A673 (cell line): Measurements from ENCODE around the gene CFAP92. TPM values are rescaled to one million over a fixed set of nuclear protein-coding genes. Genes with fewer than 3 reads are reported as not detected.

Source experiments
- BruUV-seq: library from RNA; stranded (reverse); fragments of 400-500 nt; replicated peaks from 2 replicates; lab custom pipeline; 2021; lab: Mats Ljungman, UMichigan
- CTCF ChIA-PET: fragments of 300-600 bp; sonication (Branson Sonifier 250); formaldehyde crosslinking; loops from one replicate; lab custom pipeline; 2022; ENCODE audit warnings: antibody characterized with exemption; lab: Charles Lee
- POLR2A ChIA-PET: fragments of 300-600 bp; sonication (Branson Sonifier 250); formaldehyde crosslinking; loops from one replicate; lab custom pipeline; 2022; ENCODE audit warnings: antibody characterized with exemption; ENCODE audit not compliant: low non-redundant PET; lab: Charles Lee
- DNase-seq: peaks from one replicate; pipeline ENCODE4 v3.0.0-alpha.2; 2015; ENCODE audit warnings: low spot score
- H3K27ac ChIP-seq: fragments of 200-600 bp; sonication (generic); 2 replicates; pipeline ENCODE4 v1.5.1; 2016; ENCODE audit warnings: mixed run types, low read depth, mild to moderate bottlenecking, mixed read lengths, antibody characterized with exemption, low read length; ENCODE audit not compliant: poor library complexity, severe bottlenecking
- H3K27me3 ChIP-seq: fragments of 200-600 bp; sonication (generic); replicated peaks from 2 replicates; pipeline ENCODE4 v1.6.1; 2017; ENCODE audit warnings: mixed run types, low read depth, mild to moderate bottlenecking, mixed read lengths, antibody characterized with exemption, low read length; ENCODE audit not compliant: insufficient read depth, poor library complexity
- H3K36me3 ChIP-seq: fragments of 200-600 bp; sonication (generic); 2 replicates; pipeline ENCODE4 v1.6.1; 2016; ENCODE audit warnings: mixed run types, mild to moderate bottlenecking, mixed read lengths, antibody characterized with exemption, low read length; ENCODE audit not compliant: insufficient read depth, poor library complexity, severe bottlenecking
- H3K4me1 ChIP-seq: fragments of 200-600 bp; sonication (generic); 2 replicates; pipeline ENCODE4 v1.6.1; 2017; ENCODE audit warnings: mixed run types, mild to moderate bottlenecking, mixed read lengths, antibody characterized with exemption, low read length; ENCODE audit not compliant: insufficient read depth, poor library complexity, severe bottlenecking
- H3K4me3 ChIP-seq: fragments of 200-600 bp; sonication (generic); 2 replicates; pipeline ENCODE4 v1.5.1; 2016; ENCODE audit warnings: low read depth, mixed run types, mild to moderate bottlenecking, mixed read lengths, low read length; ENCODE audit not compliant: poor library complexity, severe bottlenecking
- H3K9me3 ChIP-seq: fragments of 200-600 bp; sonication (generic); 2 replicates; pipeline ENCODE4 v1.6.1; 2016; ENCODE audit warnings: mixed run types, low read depth, mild to moderate bottlenecking, mixed read lengths, antibody characterized with exemption, low read length; ENCODE audit not compliant: poor library complexity, severe bottlenecking
- CTCF ChIP-seq: fragments of 300-800, 200-600 bp; sonication (generic); conservative IDR thresholded peaks from 2 replicates; pipeline ENCODE4 v1.5.1; 2017; ENCODE audit warnings: low read depth, mild to moderate bottlenecking, antibody characterized with exemption, low read length, moderate library complexity, mixed read lengths
- EZH2 ChIP-seq: fragments of 200-600 bp; sonication (generic); IDR thresholded peaks from 2 replicates; pipeline ENCODE4 v1.6.1; 2017; ENCODE audit warnings: borderline replicate concordance, low read depth, mild to moderate bottlenecking, mixed read lengths, antibody characterized with exemption, low read length; ENCODE audit not compliant: poor library complexity, severe bottlenecking
- intact Hi-C: fragments of 100-400 bp; cut with micrococcal nuclease; formaldehyde crosslinking; loops from one replicate; pipeline ENCODE4 v1.10.0; 2022; ENCODE audit not compliant: unreplicated experiment
- total RNA-seq: library from RNA; stranded (reverse); gene quantifications from 2 replicates; pipeline ENCODE4 v1.2.3, GENCODE V29; 2021

Gene CFAP92
- total RNA-seq, 1 experiment from 2014 or later, result not detected

GRCh38 chr3:128995737-128996136, 1.9 kb upstream of the CFAP92 start:
- CTCF ChIA-PET, result no interaction called here
- Histone ChIP-seq H3K9me3 (no peaks in the 10 kb centered on the region), H3K27ac (no peak overlapping the region), H3K36me3 (no peaks in the 10 kb centered on the region), H3K4me3 (no peak overlapping the region), H3K4me1 (peaks cover 13% of the 10 kb centered on the region), H3K27me3 (peaks cover 8% of the 10 kb centered on the region)
- DNase-seq, result no peak
- POLR2A ChIA-PET, result no interaction called here
- intact Hi-C loops, result no loop called here
- no peak for TF ChIP-seq CTCF
- TF ChIP-seq EZH2, result no peak
- BruUV-seq, result no TSS peak

GRCh38 chr3:128994581-128995546, 988 bp upstream of the CFAP92 start:
- Histone ChIP-seq H3K9me3 (no peaks in the 10 kb centered on the region), H3K36me3 (no peaks in the 10 kb centered on the region), H3K27ac (no peak overlapping the region), H3K4me1 (peaks cover 13% of the 10 kb centered on the region), H3K4me3 (peak overlapping the region; percentile 50), H3K27me3 (no peaks in the 10 kb centered on the region)
- ChIA-PET POLR2A (interaction anchor here (0.6 kb wide), 1 partner anchor 282 kb away, joined by 3 read pairs; no protein-coding TSS in a partner anchor), CTCF (interaction anchor here (1.1 to 1.8 kb wide), 2 partner anchors 25 to 59 kb away, joined by 3 to 11 read pairs; no protein-coding TSS in a partner anchor)
- intact Hi-C loops, result no loop called here
- no peak for DNase-seq
- TF ChIP-seq EZH2 (no peak), CTCF (no peak)
- BruUV-seq, result no TSS peak

GRCh38 chr3:128994173-128994512, 267 bp upstream of the CFAP92 start:
- intact Hi-C loops, result no loop called here
- BruUV-seq, result no TSS peak
- peaks cover 11% of the 10 kb centered on the region for H3K4me1 ChIP-seq
- no peaks in the 10 kb centered on the region for H3K27me3 ChIP-seq
- TF ChIP-seq EZH2, result no peak
- no peak for TF ChIP-seq CTCF
- H3K27ac ChIP-seq, result no peak overlapping the region
- peak overlapping the region; percentile 50 for H3K4me3 ChIP-seq
- H3K9me3 ChIP-seq, result no peaks in the 10 kb centered on the region
- no peaks in the 10 kb centered on the region for H3K36me3 ChIP-seq
- CTCF ChIA-PET, result interaction anchor here (1.1 to 1.8 kb wide), 2 partner anchors 24 to 59 kb away, joined by 3 to 11 read pairs; no protein-coding TSS in a partner anchor
- DNase-seq, result no peak
- POLR2A ChIA-PET, result no interaction called here
